ENCODE data around the gene S100A7.

DNA sequence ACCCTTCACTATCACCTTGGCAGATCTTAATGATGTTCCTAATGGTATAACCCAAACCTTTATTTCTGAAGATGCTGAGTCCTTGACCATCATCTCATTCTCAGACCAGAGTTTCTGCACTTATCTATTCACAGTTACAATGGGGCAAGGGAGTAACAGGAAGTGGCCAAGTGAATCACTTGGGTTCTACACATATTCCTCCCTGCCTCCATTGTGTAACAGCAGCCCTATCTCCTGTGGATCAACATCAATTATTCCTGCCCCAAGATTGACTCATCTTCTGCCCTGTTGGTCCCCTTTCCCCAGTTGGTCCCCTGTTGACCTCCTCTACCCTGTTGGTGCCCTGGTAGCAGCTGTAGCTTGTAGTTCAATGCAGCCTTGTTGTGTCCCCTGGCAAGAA lies 10.3 kb upstream of the S100A7 start:
- TF ChIP-seq, protein P1, sequence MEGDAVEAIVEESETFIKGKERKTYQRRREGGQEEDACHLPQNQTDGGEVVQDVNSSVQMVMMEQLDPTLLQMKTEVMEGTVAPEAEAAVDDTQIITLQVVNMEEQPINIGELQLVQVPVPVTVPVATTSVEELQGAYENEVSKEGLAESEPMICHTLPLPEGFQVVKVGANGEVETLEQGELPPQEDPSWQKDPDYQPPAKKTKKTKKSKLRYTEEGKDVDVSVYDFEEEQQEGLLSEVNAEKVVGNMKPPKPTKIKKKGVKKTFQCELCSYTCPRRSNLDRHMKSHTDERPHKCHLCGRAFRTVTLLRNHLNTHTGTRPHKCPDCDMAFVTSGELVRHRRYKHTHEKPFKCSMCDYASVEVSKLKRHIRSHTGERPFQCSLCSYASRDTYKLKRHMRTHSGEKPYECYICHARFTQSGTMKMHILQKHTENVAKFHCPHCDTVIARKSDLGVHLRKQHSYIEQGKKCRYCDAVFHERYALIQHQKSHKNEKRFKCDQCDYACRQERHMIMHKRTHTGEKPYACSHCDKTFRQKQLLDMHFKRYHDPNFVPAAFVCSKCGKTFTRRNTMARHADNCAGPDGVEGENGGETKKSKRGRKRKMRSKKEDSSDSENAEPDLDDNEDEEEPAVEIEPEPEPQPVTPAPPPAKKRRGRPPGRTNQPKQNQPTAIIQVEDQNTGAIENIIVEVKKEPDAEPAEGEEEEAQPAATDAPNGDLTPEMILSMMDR (IDR thresholded peaks at IDR 0.05) = no peak
- no peak for TF ChIP-seq ZFX (IDR thresholded peaks at IDR 0.05; ENCODE audit: borderline replicate concordance)
